ENCODE measurements around the gene FNDC3B. TPM values are rescaled to one million over a fixed set of nuclear protein-coding genes. Genes with fewer than 3 reads are reported as not detected.

Gene FNDC3B
- total RNA-seq, 1 experiment from 2014 or later, result 34.4 TPM

- no peak for DNase-seq (ENCODE audit: low read depth, low spot score)
- in situ Hi-C loops (cut with HindIII; ENCODE audit: low pct_unique_long_range_greater_than_20kb, low sequenced_read_pairs), result no loop called here
These were observed 216.8 kb downstream of the FNDC3B start for GRCh38 chr3:172256101-172256734.

GRCh38 chr3:172257648-172258400 is 218.4 kb downstream of the FNDC3B start:
- in situ Hi-C loops (cut with HindIII; ENCODE audit: low pct_unique_long_range_greater_than_20kb, low sequenced_read_pairs), result no loop called here
- DNase-seq (ENCODE audit: low read depth, low spot score), result no peak

GRCh38 chr3:172258624-172259023 is 219.2 kb downstream of the FNDC3B start:
- no peak for DNase-seq (ENCODE audit: low read depth, low spot score)
- in situ Hi-C loops (cut with HindIII; ENCODE audit: low pct_unique_long_range_greater_than_20kb, low sequenced_read_pairs), result no loop called here

GRCh38 chr3:172259111-172259541 is 219.7 kb downstream of the FNDC3B start:
- in situ Hi-C loops (cut with HindIII; ENCODE audit: low pct_unique_long_range_greater_than_20kb, low sequenced_read_pairs), result no loop called here

GRCh38 chr3:172259726-172260248 is 220.4 kb downstream of the FNDC3B start:
- in situ Hi-C loops (cut with HindIII; ENCODE audit: low pct_unique_long_range_greater_than_20kb, low sequenced_read_pairs), result no loop called here
- DNase-seq (ENCODE audit: low read depth, low spot score), result no peak

More at GRCh38 chr3:172259111-172259541, 219.7 kb downstream of the FNDC3B start:
- no peak for DNase-seq (ENCODE audit: low read depth, low spot score)

GRCh38 chr3:172260381-172260780 is 221.0 kb downstream of the FNDC3B start:
- in situ Hi-C loops (cut with HindIII; ENCODE audit: low pct_unique_long_range_greater_than_20kb, low sequenced_read_pairs), result no loop called here
- no peak for DNase-seq (ENCODE audit: low read depth, low spot score)

GRCh38 chr3:172261054-172261453 is 221.7 kb downstream of the FNDC3B start:
- in situ Hi-C loops (cut with HindIII; ENCODE audit: low pct_unique_long_range_greater_than_20kb, low sequenced_read_pairs), result no loop called here
- no peak for DNase-seq (ENCODE audit: low read depth, low spot score)

GRCh38 chr3:172262991-172263608 is 223.7 kb downstream of the FNDC3B start:
- in situ Hi-C loops (cut with HindIII; ENCODE audit: low pct_unique_long_range_greater_than_20kb, low sequenced_read_pairs), result no loop called here
- DNase-seq (ENCODE audit: low read depth, low spot score), result no peak

GRCh38 chr3:172263781-172264486 is 224.6 kb downstream of the FNDC3B start:
- in situ Hi-C loops (cut with HindIII; ENCODE audit: low pct_unique_long_range_greater_than_20kb, low sequenced_read_pairs), result no loop called here
- no peak for DNase-seq (ENCODE audit: low read depth, low spot score)

GRCh38 chr3:172266103-172266502 is 226.7 kb downstream of the FNDC3B start:
- DNase-seq (ENCODE audit: low read depth, low spot score), result no peak
- in situ Hi-C loops (cut with HindIII; ENCODE audit: low pct_unique_long_range_greater_than_20kb, low sequenced_read_pairs), result no loop called here

GRCh38 chr3:172268425-172268824 is 229.0 kb downstream of the FNDC3B start:
- in situ Hi-C loops (cut with HindIII; ENCODE audit: low pct_unique_long_range_greater_than_20kb, low sequenced_read_pairs), result no loop called here
- DNase-seq (ENCODE audit: low read depth, low spot score), result no peak

- in situ Hi-C loops (cut with HindIII; ENCODE audit: low pct_unique_long_range_greater_than_20kb, low sequenced_read_pairs), result no loop called here
- no peak for DNase-seq (ENCODE audit: low read depth, low spot score)
These were observed 229.5 kb downstream of the FNDC3B start for GRCh38 chr3:172268868-172269267.

GRCh38 chr3:172270557-172271166 is 231.3 kb downstream of the FNDC3B start:
- DNase-seq (ENCODE audit: low read depth, low spot score), result no peak
- in situ Hi-C loops (cut with HindIII; ENCODE audit: low pct_unique_long_range_greater_than_20kb, low sequenced_read_pairs), result no loop called here

- in situ Hi-C loops (cut with HindIII; ENCODE audit: low pct_unique_long_range_greater_than_20kb, low sequenced_read_pairs), result no loop called here
- DNase-seq (ENCODE audit: low read depth, low spot score), result no peak
These were observed 232.1 kb downstream of the FNDC3B start for GRCh38 chr3:172271386-172271976.

- no peak for DNase-seq (ENCODE audit: low read depth, low spot score)
- in situ Hi-C loops (cut with HindIII; ENCODE audit: low pct_unique_long_range_greater_than_20kb, low sequenced_read_pairs), result no loop called here
These were observed 233.3 kb downstream of the FNDC3B start for GRCh38 chr3:172272698-172273097.

GRCh38 chr3:172273378-172273777 is 234.0 kb downstream of the FNDC3B start:
- in situ Hi-C loops (cut with HindIII; ENCODE audit: low pct_unique_long_range_greater_than_20kb, low sequenced_read_pairs), result no loop called here
- DNase-seq (ENCODE audit: low read depth, low spot score), result no peak

- no peak for DNase-seq (ENCODE audit: low read depth, low spot score)
- in situ Hi-C loops (cut with HindIII; ENCODE audit: low pct_unique_long_range_greater_than_20kb, low sequenced_read_pairs), result no loop called here
These were observed 235.5 kb downstream of the FNDC3B start for GRCh38 chr3:172274906-172275305.

Data from SK-MEL-5 (cell line).